ENCODE measurements around the gene SLIT1. TPM values are rescaled to one million over a fixed set of nuclear protein-coding genes. Genes with fewer than 3 reads are reported as not detected.

The SLIT1 gene
- total RNA-seq, 1 donor from 2014 or later, result 25.5 TPM

DNA sequence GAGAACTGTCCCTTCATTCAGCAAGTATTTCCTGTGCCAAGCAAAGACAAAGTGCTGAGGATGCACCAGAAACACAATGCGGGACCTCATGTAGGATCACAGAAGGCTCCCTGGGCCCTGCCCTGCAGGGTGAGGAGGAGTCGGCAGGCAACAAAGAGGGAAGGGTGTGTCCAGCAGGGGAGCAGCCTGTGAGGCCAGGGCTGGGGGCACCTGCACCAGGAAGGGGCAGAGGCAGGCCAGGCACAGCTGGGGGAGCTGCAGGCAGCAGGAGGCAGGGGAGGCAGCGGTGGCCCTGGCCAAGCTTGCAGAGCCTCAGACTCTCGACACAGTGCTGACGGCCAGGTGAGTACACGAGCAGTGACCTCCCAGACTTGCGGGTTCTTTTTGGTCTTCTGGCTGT lies 123.3 kb downstream of the SLIT1 start:
- Mint-ChIP-seq H3K27ac (no peak overlapping the region), H3K36me3 (ENCODE audit: insufficient read depth) (no peaks in the 10 kb centered on the region), H3K27me3 (no peaks in the 10 kb centered on the region), H3K9me3 (ENCODE audit: low read depth) (no peaks in the 10 kb centered on the region), H3K4me3 (ENCODE audit: low read depth) (no peak overlapping the region), H3K4me1 (ENCODE audit: low read depth) (peaks cover 2% of the 10 kb centered on the region)
- DNase-seq (ENCODE audit: low spot score, unreplicated experiment), result no peak
- no peak for TF ChIP-seq CTCF (IDR thresholded peaks at IDR 0.05; ENCODE audit: unreplicated experiment)

- TF ChIP-seq CTCF (IDR thresholded peaks at IDR 0.05; ENCODE audit: unreplicated experiment), result no peak
- Mint-ChIP-seq H3K4me1 (ENCODE audit: low read depth) (peaks cover 2% of the 10 kb centered on the region), H3K36me3 (ENCODE audit: insufficient read depth) (no peaks in the 10 kb centered on the region), H3K27me3 (no peaks in the 10 kb centered on the region), H3K4me3 (ENCODE audit: low read depth) (no peak overlapping the region), H3K27ac (no peak overlapping the region), H3K9me3 (ENCODE audit: low read depth) (no peaks in the 10 kb centered on the region)
- DNase-seq (ENCODE audit: low spot score, unreplicated experiment), result no peak
Observed at GRCh38 chr10:97062046-97062445, 123.7 kb downstream of the SLIT1 start.

- H3K27ac Mint-ChIP-seq, result no peak overlapping the region
- no peak for TF ChIP-seq CTCF (IDR thresholded peaks at IDR 0.05; ENCODE audit: unreplicated experiment)
- no peaks in the 10 kb centered on the region for H3K36me3 Mint-ChIP-seq (ENCODE audit: insufficient read depth)
- H3K4me3 Mint-ChIP-seq (ENCODE audit: low read depth), result no peak overlapping the region
- peaks cover 2% of the 10 kb centered on the region for H3K4me1 Mint-ChIP-seq (ENCODE audit: low read depth)
- H3K9me3 Mint-ChIP-seq (ENCODE audit: low read depth), result no peaks in the 10 kb centered on the region
- H3K27me3 Mint-ChIP-seq, result no peaks in the 10 kb centered on the region
- DNase-seq (ENCODE audit: low spot score, unreplicated experiment), result no peak
Observed at GRCh38 chr10:97061423-97061822, 124.3 kb downstream of the SLIT1 start.

DNA sequence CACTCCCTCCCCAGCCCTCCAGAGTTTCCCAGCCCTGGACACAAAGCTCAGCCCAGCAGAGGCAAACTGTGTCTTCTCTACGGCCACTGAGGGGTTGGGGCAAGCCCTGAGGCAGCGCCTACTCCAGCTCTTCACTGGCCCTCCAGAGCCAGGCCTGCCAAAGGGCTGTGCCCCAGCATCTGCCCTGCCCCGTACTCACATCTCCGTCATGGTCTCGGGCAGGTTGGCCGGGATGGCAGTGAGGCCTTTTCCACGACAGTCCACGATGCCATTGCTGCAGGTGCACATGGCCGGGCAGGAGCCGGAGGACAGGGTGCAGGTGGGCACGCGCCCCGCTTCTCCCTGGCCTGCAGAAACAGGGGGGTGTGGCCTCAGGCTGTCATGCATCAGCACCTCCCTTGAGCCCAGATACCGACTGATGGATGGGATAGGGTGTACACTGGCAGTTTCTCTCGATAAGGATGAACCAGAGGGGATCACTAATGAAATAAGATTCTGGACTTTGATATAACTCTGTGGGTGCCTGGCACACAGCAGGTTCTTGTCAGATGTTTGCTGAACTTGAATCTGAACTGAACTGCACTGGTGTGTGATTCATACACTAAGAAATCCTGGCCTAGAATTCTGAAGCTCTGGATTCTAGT lies 125.2 kb downstream of the SLIT1 start:
- no peaks in the 10 kb centered on the region for H3K9me3 Mint-ChIP-seq (ENCODE audit: low read depth)
- no peak for TF ChIP-seq CTCF (IDR thresholded peaks at IDR 0.05; ENCODE audit: unreplicated experiment)
- no peaks in the 10 kb centered on the region for H3K27me3 Mint-ChIP-seq
- H3K4me3 Mint-ChIP-seq (ENCODE audit: low read depth), result no peak overlapping the region
- DNase-seq (ENCODE audit: low spot score, unreplicated experiment), result no peak
- peaks cover 2% of the 10 kb centered on the region for H3K4me1 Mint-ChIP-seq (ENCODE audit: low read depth)
- H3K27ac Mint-ChIP-seq, result no peak overlapping the region
- no peaks in the 10 kb centered on the region for H3K36me3 Mint-ChIP-seq (ENCODE audit: insufficient read depth)

DNA sequence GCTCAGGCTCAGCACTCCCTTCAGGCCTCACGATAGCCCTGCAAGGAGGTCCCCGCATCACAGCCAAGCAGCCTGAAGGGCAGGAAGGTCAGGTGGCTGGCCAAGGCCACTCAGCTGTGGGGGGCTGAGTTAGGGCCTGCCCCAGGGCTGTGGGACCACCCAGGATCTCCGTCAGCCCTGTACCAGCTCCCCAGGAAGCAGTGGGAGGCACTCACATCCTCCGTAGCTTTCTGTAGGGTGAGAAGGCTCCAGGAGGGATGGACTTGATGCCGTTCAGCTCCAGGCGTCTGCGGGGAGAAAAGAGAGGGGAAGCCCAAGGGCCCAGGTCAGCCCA lies 125.9 kb downstream of the SLIT1 start:
- no peak for TF ChIP-seq CTCF (IDR thresholded peaks at IDR 0.05; ENCODE audit: unreplicated experiment)
- Mint-ChIP-seq H3K27me3 (no peaks in the 10 kb centered on the region), H3K9me3 (ENCODE audit: low read depth) (no peaks in the 10 kb centered on the region), H3K4me3 (ENCODE audit: low read depth) (no peak overlapping the region), H3K36me3 (ENCODE audit: insufficient read depth) (no peaks in the 10 kb centered on the region), H3K4me1 (ENCODE audit: low read depth) (peaks cover 2% of the 10 kb centered on the region), H3K27ac (no peak overlapping the region)
- no peak for DNase-seq (ENCODE audit: low spot score, unreplicated experiment)
